HG02642 (cell line): ENCODE data around the gene CASZ1.

ENCODE experiments used
- ATAC-seq: cut with Tn5 transposase; IDR thresholded peaks from one replicate; pipeline ENCODE4 v1.9.1; 2021; ENCODE audit warnings: mild to moderate bottlenecking; ENCODE audit not compliant: unreplicated experiment, poor library complexity

The CASZ1 gene

DNA sequence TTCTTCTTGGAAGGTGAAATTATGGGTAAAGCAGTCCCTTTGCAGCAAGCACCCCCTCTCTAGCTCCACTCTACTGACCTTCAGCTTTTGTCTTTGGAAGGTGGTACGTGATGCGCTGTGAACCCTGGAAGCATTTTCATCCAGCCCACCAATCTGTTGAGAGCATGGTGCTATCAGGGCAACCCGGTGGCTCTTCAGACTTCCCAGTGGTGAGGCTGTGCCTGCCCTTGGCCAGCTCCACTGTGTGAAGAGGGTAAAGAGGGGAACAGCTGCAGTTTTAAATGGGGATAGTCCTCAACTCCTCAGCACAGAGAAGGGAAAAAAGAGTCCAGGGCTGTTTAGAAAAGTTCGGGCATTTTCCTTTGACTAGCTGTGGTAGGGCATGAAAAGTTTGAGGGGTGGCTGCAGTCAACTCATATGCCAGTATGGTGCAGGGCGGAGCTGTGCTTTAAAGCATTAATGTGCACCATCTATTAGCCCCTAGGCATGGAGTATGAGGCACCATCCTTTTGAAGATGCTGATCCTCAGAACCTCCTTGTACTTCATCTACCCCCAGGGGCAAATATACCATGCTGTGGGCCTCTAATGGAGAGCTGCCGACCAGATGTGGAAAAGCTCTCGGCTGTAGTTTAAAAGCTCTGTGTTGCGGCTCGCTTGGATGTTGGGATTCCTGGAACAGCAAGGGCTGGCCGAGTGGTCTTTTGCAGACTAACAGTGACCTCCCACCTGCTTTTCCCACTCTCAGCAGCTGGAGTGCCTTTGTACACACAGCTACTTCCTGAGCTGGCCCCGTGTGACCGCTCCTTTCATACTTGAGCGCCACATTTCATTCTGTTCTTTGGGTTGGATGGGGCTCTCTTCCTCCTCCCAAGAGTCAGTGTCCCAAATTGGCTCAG is 198.7 kb downstream of the CASZ1 start:
- ATAC-seq = no peak

DNA sequence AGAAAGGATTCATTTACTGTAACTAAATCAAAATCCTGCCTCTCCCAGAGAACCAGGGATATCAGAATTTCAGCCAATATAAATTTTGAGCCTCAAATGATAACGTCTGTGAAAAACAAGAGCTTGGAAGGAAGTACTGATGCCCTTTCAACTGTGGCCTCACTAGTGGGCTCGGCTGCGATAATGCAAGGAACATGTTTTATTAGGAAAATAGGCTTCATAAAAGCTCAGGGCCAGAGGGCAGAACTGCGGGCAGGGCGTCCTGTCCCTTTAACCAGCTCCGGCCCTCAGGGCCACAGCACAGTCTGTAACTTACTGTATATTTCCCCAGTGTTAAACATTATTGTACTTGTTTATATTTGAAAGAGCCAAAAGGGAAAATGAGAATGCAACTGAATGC is 199.7 kb downstream of the CASZ1 start:
- no peak for ATAC-seq

- peak; percentile 42 for ATAC-seq
These were observed 201.7 kb downstream of the CASZ1 start for GRCh38 chr1:10594595-10595223.

DNA sequence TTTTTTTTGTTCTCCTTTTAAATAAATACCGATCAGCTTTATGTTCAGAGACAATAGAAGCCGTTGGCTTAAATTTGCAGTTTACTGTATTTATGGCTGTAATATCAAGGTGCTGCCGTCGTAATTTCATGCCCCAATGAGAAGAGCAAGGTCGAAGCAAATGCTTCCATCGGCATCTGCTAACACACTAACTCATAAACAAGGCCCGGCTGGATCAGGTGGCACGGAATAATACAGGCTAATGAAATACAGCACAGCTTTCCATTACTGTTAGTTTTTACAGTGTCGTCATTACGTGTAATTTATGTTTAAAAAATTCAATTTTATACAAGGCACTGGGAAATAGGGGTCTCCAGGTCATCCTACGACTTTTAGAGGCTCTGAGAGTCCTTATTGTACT is 202.7 kb downstream of the CASZ1 start:
- ATAC-seq = no peak

DNA sequence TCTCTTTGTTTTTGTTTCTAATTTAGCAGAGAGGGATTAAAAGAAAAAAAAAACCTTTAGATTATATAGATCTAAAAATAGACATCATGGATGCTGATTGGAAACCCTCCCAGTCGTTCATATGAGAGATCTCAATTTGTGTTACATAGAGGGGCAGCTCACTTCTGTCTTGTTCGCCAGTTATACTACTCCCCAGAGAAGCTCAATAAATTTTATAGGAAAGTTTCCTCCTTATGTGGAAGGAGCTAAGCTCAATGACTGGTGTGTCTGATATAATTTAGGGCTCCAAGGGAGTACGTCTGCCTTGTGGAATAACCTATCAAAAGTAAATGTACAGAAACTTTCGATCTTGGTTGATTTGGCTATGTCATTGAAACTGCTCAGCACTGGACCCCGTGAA is 204.1 kb downstream of the CASZ1 start:
- ATAC-seq = no peak

GRCh38 chr1:10591010-10591409 is 205.4 kb downstream of the CASZ1 start:
- ATAC-seq = no peak

DNA sequence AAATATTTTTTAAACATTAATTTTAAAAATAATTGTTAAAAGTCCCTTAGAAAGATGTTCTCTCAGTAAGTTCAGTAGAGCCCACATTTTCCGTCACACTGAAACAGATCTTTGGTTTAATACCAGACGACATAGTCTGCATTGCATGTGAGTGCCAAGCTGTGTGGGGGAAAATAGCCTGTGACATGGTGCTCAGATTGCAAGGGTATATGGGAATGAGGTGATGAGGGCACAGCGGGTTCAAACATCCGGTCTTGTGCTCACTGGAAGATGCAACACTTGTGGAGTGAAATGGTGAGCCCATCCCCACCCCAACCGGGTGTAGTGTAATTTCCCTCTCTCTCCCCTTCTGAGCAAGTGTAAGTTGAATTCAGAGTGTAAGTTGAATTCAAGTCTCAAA is 207.4 kb downstream of the CASZ1 start:
- ATAC-seq = no peak

GRCh38 chr1:10588640-10589039 is 207.8 kb downstream of the CASZ1 start:
- no peak for ATAC-seq
